ENCODE results near the gene EXOC3L4.

The EXOC3L4 gene

DNA sequence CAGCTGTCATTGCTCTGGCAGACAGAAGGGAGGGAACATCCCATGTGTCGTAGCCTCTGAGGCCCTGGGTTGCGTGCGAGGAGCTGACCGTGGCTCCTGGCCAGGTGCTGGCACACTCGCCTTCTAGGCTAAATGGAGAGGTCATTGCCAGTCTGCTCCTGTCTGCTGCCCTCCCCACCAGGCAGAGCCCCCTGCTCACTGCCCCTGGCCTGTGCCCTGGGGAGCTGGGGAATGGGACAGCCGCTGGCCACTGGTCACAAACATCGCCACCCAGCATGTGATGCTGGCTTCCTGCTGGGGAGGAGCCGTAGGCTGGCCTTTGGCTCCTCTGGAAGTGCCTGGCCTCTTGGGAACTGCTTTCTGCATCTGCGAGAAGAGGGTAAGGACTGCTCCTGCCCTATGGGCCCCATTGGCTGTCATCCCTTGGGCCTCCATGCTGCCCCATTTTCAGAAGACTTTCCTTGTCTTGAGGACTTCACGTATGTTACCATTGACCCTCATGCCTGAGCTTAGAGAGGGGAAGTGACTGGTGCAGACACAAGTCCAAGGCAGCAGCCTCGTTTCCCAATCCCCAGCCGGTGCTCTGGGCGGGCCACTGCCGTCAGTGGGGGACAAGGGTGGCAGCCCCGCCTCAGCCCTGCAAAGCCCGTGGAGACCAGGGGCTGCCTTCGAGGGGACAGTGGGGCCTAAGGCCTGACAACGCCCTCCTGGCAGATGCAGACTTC is 26.8 kb downstream of the EXOC3L4 start:
- DNase-seq (ENCODE audit: low read depth, low spot score), result no peak

DNA sequence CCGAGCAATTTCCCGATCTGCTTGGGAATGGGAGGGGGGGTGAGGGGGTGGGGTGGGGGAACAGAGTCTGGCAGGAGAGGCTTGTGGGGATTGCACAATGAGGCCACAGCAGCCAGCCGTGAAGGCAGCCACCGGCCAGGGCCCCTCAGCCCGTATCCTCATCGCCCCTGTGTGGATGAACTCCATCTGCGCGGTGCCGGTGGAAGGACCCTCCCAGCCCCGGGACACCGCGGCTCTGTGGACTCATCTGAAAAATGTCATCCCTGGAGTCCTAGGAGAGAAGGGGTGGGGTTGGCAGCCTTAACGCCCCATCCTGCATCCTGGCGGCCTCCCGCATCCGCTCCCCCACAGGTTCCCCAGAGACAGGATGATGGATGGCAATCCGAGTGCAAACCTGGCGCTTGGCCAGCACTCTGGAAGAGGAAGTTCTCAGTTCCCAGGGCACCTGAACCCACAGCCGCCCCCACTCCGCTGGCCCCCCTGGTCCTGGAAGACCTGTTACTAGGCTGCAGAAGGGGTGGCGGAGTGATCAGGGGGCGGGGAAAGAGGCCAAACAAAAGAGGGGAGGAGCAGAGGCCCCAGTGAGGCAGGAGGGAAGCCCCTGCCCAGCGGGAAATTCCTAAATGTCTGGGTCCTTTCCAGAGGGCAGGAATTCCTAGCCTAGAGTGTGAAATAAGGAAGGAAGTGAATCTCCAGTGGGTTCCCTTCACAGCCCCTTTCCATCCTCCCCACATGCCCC is 27.5 kb downstream of the EXOC3L4 start:
- no peak for DNase-seq (ENCODE audit: low read depth, low spot score)

DNA sequence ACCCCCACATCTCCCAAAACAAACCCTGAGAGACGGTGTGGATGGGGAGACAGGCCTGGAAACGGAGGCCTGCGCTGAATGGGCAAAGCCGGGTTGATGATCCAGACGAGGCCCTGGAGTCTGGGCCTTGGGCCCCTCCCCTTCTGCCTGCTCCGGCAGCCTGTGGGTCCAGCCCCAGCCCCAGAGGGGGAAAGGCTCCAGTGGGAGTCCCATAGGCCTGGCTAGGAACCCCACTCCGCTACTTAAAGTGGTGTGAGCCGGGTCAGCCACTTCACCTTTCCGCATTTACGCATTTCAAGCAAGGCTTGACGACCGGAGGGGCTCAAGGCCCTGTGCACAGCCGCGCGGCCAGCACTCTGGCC is 28.0 kb downstream of the EXOC3L4 start:
- DNase-seq (ENCODE audit: low read depth, low spot score), result no peak

DNA sequence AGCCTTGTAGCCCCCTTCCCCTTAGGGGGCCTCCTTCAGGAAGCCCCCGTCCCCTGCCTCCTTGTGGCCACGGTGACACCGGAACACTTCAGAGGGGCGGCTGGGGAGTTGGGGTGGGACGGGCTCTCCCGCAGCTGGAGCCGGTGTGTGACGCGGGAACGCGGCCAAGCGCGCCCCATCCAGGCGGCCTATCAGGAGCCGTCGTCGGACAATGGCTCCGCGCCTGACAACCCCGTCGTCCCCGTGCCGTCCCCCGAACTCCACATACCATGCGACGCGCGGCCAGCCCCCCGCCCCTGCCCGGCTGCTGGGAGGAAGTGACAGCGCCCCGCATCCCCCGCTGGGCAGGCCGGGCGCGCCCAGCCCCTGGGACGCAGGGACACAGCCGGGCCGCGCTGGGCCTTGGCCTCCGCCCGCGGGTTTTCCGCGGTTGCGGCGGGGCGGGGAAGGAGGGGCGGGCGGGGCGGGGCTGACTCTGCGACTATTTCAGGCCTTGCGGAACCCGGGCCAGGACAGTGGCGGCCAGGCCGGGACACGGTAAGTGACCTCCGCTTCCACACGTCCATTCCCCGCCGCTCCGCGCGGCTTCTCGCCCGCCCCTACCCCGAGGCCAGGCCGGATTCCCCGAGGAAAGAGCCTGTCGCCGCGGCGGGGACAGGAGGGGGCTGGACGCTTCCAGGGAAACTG is 28.6 kb downstream of the EXOC3L4 start, which contains the start of gene TNFAIP2:
TNFAIP2 (plus strand) TSS at position 515 of the 687 bp plus-strand sequence. CDS start 2,997 bp downstream, outside the sequence.
- DNase-seq (ENCODE audit: low read depth, low spot score), result no peak

DNA sequence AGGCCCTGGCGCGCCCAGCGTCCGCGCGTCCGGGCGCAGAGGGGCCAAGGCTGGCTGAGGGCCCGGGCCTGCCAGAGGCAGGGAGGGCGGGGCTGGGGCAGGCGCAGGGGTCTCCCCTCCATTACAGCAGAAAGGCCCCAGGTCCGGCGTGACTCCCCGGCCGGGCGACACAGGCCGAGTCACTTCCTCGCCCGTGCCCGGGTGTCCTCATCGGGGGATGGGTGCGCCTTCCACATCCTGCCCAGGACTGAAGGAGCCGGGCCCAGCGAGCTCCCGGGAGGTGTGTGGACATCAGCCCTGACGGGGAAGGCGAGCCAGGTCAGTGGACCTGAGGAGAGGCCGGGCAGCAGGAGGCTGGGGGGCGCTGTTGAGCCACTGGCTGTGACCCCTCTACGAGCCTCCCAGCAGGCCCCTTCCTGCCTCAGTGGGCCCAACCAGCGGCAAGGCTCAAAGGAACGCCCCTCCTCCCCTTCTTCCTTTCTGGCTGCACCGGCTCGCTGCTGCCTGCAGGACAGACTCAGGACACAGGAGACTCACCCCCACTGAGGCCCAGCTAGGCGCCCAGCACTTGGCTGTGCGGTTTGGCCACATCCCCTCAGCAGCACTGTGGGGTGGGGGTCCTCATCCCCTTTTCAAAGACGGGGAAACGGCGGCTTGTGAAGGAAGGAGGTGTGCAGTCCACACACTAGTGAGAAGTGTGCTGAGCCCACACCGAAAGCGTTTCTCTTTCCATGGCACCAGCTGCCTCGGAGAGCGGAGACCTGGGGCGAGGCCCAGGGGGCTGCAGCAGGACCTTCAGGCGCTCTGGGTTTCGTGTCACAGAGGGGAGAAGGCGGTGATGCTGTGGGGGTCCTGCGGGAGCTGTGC is 29.3 kb downstream of the EXOC3L4 start:
- DNase-seq (ENCODE audit: low read depth, low spot score), result no peak

DNA sequence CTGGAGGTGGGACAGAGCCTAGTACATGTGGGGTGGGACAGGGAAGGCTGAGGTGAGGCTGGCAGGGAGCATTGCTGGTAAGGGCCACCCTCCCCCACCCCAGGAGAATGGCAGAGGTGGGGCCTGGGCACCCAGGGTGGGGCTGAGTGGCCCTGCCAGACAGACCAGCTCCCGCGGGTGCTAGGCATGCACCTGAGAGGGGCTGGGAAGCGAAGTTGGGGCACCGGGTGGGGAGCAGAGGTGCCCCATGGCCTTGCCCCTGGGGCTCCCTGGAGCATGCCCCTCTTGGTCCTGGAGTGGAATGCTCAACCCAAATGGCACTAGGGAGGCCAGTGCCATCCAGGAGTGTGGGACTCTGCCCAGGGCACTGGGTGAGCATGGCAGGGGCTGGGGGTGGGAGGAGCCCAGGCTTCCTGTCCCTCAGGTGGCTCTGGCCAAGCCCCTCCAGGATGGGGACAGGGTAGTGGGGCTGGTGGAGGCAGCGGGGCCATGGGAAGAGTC is 30.0 kb downstream of the EXOC3L4 start:
- DNase-seq (ENCODE audit: low read depth, low spot score), result no peak

DNA sequence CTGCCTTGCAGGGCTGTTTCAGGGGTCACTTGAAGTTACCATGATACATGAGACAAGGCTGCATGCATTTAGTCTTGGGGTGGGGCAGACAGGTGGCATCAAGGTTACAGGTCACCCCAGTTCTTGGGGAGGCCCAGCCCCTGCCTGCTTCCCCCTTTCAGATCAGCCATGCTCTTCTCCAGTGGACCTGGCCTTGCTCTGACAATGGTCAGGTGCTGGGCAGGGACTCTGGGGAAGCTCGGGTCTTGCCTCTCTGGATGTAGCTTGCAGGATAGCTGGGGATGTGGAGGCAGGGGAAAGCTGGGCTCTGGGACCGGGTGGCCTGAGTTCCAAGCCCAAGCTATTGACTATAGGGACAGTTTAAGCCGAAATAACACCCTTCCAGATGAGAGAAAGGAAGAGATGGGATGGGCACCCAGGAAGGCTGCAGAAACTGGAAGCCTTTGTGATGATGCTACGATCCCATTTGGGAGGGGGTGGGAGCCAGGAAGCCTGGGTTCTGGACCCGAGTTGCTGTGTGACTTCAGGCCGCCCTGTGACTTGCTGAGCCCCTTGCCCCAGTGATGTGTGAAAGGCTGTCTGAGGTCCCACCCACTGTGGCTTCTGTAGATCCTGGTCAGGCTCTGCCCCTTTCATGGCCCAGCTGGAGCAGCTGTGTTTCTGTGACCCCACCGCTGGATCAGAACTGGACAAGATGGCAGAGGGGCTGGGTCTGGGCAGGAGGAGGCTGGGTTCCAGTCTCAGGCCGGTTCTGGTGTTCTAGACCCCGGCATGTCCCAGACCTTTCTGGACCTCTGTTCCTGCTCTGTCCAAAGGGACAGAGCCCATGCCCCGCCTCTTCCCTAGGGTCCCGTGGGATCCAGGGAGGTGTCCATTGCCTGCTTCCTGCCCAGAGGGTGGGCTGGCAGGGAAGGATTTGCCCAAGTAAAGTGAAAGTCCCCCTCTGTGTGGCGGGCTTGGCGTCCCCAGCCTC is 30.9 kb downstream of the EXOC3L4 start:
- no peak for DNase-seq (ENCODE audit: low read depth, low spot score)

DNA sequence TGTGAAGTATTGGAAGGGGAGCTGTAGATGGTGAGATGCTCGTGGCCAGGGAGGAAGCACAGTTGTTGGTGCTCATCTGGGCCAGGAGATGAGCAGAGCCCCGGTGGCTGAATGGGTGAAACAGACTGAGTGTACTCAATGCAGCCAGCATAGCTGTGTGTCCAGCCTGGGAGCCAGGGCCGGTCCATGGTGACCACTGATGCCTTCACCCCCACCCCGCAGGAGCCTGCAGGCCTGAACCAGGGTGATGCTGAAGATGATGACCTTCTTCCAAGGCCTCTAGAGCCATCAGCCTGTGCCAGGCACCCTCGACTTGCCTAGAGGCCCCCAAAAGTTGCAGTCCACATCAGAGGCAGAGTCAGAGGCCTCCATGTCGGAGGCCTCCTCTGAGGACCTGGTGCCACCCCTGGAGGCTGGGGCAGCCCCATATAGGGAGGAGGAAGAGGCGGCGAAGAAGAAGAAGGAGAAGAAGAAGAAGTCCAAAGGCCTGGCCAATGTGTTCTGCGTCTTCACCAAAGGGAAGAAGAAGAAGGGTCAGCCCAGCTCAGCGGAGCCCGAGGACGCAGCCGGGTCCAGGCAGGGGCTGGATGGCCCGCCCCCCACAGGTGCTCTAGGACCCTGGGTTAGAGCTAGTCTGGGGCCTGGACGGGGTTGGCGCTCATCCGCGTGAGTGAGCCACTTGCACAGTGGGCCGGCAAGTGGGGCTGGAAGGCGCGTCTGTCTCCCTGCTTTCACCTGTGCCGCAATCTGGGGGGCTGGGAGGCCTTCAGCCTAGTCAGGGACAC is 31.8 kb downstream of the EXOC3L4 start:
- DNase-seq (ENCODE audit: low read depth, low spot score), result no peak

DNA sequence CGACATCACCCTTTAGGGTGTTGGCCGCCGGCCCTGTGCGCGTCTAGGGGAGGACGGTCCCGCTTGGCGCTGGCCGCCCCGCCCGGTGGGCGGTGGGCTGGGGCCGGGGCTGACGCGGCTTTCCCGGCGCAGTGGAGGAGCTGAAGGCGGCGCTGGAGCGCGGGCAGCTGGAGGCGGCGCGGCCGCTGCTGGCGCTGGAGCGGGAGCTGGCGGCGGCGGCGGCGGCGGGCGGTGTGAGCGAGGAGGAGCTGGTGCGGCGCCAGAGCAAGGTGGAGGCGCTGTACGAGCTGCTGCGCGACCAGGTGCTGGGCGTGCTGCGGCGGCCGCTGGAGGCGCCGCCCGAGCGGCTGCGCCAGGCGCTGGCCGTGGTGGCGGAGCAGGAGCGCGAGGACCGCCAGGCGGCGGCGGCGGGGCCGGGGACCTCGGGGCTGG is 32.4 kb downstream of the EXOC3L4 start:
- DNase-seq (ENCODE audit: low read depth, low spot score), result no peak

DNA sequence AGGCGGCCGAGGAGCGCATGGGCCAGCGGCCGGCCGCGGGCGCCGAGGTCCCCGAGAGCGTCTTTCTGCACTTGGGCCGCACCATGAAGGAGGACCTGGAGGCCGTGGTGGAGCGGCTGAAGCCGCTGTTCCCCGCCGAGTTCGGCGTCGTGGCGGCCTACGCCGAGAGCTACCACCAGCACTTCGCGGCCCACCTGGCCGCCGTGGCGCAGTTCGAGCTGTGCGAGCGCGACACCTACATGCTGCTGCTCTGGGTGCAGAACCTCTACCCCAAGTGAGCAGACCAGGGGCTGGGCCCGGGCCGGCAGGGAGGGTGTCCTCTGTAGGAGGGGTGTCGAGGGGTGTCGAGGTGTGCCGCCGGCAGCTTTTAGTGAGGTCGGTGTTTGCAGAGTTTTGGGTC is 32.8 kb downstream of the EXOC3L4 start:
- DNase-seq (ENCODE audit: low read depth, low spot score), result no peak

DNA sequence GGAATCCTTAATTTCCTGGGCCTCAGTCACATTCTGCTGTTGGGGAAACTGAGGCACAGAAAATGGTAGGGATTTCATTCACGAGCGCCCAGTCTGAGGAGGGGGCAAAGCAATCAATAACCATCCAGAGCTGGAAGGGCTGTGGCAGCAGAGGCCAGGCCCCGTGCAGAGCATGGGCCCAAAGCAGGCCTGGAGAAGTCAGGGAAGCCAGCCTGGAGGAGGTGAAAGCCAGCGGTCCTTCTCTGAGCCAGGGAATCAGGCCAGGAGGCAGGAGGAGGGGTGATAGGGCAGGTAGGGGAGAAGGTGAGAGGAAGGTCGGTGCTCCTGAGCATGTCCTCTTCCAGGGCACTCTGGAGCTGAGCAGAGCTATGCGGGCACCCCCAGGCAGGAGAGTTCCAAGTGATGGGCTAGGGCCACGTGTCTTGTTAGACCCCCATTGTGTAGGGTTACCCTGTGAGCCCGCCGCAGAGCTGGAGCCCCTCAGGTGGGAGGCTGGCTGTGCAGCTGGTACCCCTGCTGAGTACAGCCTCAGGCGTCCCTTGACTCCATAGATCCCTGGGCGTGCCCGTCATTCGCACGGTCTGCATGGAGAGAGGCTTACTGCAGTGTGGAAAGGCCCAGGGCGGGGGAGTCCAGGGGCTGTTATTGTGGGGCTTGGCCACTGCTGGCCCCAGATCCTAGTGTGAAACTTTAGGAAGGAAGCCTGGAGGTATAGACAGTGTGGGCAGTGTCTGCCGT is 33.5 kb downstream of the EXOC3L4 start:
- no peak for DNase-seq (ENCODE audit: low read depth, low spot score)

DNA sequence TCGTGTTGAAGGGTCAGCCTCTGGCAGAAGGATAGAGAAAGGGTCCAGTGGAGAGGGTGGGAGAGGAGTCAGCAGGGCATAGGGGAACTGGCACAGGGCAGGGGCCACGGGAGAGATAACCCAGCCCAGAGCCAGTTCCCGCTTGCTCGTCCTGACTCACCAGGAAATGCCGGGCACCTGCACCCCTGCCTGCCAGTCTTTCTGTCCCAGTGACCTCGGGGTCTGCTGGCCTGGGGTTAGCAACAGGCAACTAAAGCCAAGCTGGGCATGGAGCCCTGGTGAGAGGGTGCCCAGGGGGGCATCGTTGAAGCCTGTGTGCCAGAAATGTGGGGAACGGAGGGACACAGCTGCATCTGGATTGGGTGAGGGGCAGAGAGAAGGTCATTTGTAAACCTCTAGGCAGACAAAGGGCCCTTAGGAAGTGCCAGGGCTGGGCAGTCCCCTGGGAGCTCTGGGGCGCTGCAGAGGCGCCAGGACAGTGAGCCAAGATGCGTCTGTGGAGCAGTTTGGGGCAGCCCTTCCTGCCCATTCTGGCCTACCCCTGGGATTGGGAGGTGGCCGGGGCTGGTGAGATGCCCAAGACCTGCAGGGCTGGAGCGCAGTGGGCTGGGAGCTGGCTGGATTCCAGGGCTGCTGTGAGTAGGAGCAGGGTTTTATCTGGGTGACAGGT is 34.2 kb downstream of the EXOC3L4 start:
- DNase-seq (ENCODE audit: low read depth, low spot score), result no peak

DNA sequence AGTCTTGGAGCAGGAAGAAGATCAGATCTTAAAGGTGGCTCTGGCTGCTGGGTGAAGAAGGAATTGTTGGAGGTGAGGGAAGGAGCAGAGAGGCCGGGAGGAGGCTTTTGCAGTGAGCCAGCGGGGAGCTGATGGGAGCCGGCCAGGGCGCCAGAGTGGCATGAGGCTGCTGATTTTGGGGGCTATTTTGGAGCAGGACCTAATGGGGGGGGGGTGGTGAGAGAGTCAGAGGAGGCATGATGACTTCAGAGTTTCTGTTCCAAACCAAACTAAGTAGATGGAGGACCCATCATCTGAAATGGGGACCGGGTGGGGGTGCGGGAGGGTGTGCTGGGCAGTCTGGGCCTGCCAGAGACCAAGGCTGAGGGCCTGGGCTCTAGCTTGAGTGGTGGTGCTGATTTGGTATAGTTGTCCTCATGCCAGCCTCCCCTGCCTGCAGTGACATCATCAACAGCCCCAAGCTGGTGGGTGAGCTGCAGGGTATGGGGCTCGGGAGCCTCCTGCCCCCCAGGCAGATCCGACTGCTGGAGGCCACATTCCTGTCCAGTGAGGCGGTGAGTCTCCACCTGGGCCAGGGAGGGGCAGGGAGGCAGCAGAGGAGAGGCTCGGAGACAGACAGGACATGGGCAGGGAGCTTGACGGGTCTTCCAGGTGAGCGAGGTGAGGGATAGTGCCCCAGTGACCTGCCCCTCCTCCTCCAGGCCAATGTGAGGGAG is 34.9 kb downstream of the EXOC3L4 start:
- no peak for DNase-seq (ENCODE audit: low read depth, low spot score)

DNA sequence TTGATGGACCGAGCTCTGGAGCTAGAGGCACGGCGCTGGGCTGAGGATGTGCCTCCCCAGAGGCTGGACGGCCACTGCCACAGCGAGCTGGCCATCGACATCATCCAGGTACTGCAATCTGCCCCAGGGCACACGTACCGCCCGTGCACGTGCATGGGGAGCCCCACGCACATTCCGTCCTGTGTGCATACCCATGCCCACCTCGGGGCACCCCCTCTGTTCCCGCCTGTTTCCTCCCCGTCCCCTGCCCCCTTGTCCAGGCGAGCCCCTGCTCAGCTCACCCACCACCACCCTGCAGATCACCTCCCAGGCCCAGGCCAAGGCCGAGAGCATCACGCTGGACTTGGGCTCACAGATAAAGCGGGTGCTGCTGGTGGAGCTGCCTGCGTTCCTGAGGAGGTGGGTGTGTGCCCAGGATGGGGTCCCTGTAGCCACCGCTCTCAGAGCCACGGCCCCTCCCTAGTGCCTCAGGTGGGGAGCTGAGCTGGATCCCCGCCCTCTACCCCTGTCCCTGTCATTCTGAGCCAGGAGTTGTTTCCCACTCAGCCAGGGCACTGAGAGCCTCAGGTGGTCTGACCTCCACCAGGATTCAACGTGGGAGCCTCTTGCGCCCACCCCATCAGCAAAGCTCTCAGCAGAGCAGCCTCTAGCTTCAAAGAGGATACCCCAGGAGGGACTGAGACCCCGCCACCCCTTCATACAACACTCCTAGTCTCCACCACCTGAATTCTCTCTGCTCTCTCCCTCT is 35.7 kb downstream of the EXOC3L4 start:
- no peak for DNase-seq (ENCODE audit: low read depth, low spot score)

DNA sequence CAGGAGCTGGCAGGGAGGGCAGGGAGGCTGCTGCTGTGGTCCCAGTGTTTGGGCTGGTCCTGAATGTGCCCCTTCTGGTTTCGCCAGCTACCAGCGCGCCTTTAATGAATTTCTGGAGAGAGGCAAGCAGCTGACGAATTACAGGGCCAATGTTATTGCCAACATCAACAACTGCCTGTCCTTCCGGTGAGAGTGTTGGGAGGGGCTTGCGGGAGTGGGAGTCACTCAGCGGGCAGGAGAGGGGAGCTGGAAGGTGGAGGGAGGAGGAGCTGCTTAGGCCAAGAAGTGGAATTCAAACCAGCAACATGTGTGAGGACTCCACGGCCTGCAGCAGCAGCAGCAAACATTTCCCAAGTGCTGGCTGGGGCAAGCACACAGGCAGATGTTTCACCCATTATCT is 36.4 kb downstream of the EXOC3L4 start:
- DNase-seq (ENCODE audit: low read depth, low spot score), result no peak

DNA sequence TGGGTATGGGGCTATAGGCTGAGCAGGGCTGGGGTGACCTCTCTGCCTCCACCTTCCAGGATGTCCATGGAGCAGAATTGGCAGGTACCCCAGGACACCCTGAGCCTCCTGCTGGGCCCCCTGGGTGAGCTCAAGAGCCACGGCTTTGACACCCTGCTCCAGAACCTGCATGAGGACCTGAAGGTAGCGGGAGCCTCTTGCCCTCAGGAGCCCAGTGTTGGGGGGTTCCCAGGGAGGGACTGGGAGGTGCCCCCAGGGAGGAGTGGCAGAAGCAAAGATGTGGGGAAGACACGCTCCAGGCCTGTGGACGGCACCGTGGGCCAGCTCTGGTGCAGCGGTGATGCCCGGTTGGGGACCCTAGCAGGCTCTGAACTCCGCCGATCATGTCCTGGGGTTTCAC is 37.1 kb downstream of the EXOC3L4 start:
- DNase-seq (ENCODE audit: low read depth, low spot score), result no peak
